HG03064 (cell line): Measurements from ENCODE around the gene PLB1.
"Not testable (repeated sequence)": the region's sequence is repeated elsewhere in the genome, so short reads cannot be mapped to it uniquely, and the experiment has no call there.

Experiments
- ATAC-seq: cut with Tn5 transposase; IDR thresholded peaks from one replicate; pipeline ENCODE4 v1.9.1; 2021; ENCODE audit warnings: low read depth; ENCODE audit not compliant: unreplicated experiment

PLB1 gene

DNA sequence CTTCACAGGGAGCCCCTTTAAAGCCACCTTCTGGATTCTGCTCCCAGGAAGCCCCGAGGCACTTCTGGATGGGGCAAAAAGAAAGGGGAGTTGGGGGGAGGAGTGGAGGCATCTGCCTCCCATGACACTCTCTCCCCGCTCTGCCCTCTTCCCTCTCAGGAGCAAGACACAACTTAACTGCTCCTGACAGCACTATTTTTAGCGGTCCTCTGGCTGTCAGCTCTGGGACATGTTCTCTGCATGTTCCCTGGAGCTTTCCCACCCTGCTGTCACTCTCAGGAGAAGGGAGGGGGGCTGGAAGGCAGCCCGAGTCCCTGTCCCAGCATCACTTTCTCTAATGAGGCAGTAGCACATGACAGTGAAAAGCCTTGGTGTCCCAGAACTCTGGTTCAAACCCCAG, 32.3 kb downstream of the PLB1 start:
- ATAC-seq, result no peak

DNA sequence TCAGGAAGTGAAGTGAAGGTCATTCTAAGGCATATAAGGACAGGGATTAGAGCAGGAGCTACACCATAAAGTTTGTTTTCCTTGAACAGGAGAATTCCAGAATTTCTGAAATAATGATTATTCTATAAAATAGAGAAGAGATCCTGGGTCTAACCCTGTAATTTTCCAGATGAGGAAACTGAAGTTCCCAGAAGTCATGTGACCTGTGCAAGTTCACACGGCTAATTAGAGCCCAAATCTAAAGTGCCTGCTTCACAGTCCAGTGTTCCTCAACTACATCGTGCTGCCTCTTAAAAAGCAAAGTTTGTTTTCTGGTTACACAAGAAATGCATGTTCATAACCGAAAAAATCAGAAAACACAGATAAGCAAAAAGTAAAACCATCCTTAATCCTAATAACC, 34.9 kb downstream of the PLB1 start:
- ATAC-seq, result no peak

DNA sequence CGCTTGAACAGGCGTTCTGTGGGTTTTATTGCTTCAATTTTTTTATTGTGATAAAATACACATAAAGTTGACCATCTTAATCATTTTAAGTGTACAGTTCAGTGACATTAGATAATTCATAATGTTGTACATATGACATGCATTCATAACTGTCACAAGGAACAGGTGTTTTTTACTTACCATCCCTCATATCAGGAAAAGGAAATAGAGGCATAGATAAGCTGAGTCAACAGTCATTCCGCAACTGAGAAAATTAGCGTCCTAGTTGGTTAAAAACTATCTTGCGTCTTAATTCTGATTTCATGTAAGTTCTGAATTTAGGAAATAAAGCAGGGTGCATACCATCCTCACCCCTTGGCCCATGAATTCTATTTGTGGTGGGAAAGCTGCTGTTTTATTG, 36.5 kb downstream of the PLB1 start:
- ATAC-seq, result no peak

DNA sequence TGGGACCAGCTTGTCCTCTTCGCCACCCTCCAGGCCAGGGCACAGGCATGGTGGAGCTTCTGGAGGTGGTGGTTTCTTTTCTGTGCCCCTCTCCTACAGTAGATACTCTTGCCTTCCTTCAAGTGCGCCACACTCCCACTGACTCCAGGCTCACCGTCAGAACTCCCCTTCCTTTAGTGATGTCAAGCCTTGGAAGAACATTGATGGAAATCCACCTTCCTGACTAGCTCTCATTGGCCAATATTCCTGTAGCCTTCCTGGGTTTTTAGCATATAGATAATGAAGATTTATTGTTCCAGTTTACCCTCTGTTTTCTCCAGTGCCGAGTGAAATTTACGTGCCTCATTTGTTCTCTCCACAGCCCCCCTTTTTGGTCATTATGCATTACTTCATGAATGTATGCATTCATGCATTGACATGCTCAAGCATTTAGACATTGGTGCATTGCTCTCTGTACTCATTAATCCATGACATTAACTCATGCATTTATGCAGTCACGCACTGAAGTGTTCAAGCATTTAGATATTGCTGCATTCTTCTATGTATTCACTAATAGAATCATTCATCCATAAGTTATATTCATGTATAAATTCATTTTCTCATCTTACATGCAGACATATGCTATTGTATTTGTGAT, 37.3 kb downstream of the PLB1 start:
- ATAC-seq, result no peak

DNA sequence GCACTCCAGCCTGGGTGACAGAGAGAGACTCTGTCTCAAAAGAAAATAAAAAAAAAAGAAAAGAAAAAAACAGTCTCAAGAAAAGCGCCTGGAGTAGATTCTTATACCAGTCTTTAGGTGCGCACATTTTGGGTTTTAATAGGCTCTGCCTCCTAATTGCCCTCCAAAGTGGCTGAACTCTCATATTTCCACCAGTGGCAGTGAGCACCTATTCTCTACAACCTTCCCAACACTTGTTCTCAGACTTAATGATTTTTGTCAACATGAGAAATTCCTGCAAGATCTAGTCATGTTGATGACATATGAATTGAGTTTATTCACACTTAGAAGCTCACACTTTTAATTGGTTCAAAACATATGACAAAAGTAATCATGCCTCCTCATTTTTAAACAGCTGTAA, 39.0 kb downstream of the PLB1 start:
- no peak for ATAC-seq

DNA sequence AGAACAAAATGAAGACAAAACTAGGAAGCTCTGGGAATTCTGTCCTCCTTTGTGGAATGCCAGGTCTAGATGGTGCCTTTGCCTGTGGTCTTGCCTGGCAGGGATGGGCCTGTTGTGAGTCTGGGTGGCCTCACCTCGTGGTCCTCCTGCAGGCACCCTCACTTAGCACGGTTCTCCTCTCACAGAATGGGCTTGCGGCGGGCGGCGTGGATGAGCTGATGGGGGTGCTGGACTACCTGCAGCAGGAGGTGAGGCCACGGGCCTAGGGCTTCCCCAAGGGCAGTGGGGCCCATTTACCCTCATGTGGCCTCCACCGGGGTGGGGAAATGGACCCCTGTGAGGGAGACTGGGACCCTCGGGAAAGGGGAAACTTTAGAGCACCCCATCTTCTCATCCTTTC, 42.3 kb downstream of the PLB1 start:
- no peak for ATAC-seq

DNA sequence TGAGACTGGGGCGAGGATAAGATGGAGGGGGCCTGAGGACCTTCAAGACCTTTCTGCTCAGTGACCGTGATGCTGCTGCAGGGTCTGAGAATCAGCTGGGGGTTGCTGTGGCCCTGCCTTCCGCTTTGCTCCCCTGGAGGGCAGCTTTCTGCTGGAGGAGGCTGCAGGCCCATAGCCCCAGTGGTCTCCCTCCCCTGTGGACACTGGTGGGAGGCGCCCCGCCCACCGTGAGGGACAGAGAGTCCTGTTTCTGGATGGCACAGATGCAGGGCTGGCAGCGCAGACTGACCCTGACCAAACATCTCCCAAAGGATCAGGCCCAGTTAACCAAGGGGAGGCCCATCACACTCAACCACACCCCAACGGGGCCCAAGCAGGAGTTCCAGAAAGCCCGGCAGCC, 42.8 kb downstream of the PLB1 start:
- no peak for ATAC-seq

DNA sequence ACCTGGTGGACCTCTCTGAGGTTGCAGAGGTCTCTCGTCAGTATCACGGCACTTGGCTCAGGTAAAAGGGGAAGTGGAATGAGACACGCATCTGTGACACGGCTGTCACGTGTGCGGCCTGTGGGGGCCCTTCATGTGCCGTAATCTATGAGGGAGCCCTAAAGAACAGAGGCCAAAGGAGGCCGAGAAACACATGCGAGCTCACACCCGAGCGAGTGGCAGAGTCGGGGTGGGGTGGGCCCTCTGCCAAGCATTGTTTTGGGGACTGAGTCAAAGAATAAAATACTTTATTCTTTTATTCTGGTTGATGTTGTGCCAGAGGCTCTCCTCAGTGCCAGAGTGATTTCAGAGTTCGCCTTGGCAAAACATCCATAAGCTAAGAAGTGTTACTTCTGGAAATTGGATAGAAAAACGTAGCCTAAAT, 43.3 kb downstream of the PLB1 start:
- ATAC-seq, result no peak

DNA sequence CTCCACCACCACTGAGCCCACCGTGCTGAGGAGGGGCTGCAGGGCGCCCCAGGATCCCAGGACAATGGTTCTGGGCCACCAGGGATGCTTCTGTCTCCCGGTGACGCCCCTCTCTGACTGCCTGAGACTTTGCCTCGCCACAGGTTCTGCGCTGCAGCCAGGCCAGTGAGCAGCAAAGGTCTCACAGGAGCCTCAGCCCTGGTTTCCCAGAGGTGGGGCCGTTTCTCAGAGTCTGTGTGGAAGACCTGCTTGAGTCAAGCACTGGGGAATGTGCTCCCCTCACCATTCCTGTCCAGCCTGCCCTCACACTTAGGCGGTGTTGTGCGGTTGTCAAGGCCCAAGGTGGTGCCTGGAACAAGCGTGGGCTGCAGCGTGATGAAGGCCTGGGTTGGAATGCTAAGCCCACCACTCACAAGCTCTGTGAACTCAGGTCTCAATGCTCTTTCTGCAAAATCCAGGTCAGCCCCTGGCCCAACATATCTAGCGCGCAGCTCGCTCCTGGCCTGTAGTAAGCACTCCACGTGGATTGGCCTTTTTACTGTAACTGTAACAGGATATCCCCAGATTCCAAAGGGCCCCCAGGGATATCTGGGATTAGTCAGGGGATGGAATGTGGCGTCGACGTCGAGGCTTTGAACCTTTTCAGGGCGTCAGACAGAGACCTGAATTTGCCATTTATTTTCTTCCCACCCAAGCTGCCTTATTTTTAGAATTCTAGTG, 47.6 kb downstream of the PLB1 start:
- ATAC-seq, result no peak

DNA sequence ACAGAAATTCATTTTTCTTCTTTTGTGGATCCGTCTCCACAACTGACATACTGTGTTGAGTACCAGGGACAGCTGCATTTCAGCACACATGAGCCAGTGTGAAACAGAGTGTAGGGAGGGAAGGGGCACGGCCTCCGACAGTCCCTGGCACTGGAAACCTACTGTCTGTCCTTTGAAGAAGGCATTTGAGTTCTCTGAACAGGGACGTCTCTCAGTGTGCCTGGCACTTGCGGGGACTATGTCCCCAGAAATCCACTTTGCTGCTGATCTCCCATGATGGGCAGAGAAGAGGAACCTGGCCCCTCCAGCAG, 48.1 kb downstream of the PLB1 start:
- no peak for ATAC-seq

DNA sequence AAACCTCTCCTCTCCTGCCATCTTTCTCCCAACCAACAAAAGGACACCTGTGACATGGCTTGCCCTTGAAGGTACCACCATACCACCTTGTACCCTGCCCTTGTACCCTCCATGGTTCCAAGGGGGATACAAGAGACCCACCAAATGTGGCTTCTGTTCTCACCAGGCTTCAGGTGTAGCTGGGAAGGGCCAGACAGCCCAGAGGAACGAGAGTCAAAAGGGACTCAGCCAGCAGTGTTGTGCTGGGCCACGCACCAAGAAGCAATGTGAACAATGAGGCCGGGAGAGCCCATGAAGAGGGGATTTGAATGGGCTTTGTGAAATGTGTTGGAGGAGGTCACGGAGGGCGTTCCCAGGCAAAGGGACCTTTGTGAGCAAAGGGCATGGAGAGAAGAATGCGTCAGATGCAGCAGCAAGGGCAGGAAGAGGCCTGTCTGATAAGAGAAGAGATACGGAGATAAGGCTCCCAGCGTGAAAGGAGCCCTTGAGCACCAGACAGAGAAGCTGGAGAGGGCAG, 48.6 kb downstream of the PLB1 start:
- ATAC-seq, result no peak

DNA sequence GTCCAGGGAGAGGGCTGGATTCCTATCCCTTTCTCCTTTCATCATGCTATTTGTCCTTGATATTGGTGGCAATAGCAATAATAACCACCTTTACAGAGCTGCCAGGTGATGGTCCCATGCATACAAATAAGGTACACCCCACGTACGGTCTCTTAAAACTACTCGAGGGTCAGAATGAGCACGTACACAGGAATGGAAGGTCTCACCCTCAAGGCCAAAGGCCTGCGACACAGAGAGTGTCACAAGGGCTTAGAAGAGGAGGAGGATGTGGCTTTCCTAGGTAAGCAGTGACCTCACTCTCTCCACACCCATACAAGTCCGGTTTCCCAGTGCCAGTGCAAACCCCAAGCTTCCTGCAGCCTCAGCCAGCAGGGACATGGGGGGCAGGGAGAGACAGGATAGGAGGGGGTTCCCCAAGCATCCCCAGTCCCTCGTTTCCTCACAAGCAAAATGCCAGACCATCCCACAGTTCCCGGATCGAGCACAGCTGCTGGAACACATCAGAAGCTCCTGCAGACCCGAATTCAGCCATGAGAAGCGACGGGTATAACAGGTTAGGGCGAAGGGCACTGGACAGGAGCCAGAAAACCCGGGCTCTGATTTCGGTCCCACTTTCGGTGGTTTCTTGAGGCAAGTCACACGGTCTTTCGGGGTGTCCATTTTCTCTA, 49.2 kb downstream of the PLB1 start:
- ATAC-seq, result no peak

DNA sequence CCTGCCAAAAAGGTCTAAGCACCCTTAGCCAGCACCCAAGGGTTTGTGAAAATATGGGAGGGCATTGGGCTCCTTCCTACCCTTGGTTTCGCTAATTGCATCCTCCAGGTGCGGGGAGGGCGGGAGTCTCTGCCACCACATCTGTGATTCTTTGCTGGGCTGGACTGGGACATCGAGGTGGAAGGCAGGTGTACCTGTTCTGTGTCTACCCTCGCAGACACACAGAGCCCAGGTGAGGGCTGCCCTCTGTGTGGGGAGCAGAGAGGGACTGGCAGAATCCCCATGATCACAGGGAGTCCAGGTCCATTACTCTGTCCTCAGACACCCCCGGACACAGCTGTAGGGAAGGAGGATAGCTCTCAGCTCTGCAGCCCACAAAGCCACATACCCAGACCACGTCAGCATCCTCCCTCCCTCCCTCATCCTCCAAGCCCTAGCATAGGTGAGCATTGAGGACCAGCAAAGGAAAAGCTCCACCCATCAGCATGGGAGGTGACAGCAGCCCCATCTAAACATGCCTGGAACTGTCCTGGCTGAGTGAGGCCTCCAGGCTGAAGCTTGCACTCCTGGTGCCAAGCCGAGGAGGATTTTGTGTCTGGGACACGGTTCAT, 49.8 kb downstream of the PLB1 start:
- no peak for ATAC-seq

DNA sequence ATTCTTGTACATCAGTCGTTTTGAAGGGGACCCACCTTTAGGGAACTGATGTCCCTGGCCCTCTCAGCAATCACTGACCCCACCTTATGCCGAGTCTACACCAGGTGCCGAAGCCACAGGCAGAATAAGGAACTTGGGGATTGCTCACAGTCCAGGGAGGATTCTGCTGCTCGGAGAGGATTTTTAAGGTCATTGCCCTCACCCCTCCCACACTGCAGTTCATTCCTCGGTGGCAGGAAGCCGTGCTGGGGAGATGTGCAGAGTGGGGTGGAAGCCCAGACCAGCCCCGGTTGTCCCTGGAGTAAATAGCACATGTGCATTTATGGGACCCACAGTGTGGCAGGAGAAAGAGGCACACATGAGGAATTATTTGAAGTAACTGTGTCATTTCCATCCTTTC, 50.4 kb downstream of the PLB1 start:
- no peak for ATAC-seq

DNA sequence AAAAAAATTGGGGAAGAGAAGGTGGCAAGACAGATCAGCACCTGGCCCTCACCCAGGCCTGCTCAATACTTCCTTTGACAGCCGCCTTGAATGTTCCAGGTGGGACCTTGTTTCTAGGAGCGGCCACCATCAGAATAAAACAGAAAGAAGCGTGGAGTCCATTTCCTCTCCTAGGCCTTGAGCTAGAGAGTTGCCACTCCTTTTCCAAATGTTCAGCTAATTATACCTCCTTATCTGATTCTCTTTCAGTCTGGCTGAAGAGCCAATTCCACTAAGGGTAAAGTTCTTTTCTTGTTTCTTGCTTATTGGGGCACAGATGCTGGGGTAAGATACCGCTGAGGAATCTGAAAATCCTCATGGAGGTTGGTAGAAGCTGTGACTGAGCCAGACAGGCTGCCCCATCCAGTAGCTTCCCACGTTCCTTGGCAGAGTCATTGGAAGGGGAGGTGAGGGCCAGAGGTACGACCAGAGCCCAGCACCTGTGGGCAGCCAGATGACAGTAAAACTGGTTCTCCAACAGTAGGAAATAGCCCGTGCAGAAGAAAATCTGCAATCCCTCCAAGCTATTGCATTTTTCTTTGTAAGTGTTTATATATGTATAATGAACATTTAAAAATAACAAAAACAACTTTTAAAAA, 51.5 kb downstream of the PLB1 start:
- no peak for ATAC-seq

DNA sequence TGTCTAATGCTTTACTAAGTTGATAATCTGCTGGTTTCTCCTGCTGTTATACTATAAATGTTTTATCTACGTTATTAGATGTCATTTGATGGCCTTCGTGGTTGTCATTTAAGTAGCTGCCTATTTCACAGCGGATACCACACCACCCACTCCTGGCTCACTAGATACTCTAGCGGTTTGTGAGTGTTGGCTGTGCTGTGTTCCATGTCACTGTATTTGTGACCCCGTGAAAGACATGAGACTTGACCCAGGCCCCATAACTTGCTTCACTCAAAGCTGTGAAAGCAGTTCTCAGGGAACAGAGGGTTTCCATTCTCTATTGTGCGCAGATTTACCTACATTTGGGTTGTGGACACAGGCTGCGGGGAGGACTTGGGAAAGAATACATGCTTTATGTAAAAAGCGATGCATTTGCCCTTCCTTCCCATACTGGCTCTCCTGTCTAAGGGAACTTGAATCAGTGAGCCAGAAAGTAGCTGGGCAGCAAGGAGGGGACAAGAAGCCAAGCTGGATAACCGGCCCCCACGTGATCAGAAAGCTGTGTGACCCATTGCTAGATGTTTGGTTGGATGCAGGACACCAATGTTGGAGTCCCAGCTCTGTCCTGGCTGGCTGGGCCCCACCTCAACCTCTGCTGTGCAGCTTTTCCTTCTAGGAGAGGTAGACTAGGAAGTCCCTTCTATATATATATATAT, 52.2 kb downstream of the PLB1 start:
- no peak for ATAC-seq

DNA sequence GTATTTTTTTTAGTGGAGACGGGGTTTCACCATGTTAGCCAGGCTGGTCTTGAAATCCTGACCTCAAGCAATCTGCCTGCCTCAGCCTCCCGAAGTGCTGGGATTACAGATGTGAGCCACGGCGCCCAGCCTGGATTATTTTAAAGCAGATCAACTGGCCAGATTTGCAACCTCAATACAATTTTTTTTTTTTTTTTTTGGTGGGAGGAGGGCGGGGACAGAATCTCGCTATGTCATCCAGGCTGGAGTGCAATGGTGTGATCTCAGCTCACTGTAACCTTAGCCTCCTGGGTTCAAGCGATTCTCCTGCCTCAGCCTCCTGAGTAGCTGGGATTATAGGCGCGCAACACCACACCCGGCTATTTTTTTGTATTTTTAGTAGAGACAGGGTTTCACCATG, 54.5 kb downstream of the PLB1 start:
- ATAC-seq, result not testable (repeated sequence)

DNA sequence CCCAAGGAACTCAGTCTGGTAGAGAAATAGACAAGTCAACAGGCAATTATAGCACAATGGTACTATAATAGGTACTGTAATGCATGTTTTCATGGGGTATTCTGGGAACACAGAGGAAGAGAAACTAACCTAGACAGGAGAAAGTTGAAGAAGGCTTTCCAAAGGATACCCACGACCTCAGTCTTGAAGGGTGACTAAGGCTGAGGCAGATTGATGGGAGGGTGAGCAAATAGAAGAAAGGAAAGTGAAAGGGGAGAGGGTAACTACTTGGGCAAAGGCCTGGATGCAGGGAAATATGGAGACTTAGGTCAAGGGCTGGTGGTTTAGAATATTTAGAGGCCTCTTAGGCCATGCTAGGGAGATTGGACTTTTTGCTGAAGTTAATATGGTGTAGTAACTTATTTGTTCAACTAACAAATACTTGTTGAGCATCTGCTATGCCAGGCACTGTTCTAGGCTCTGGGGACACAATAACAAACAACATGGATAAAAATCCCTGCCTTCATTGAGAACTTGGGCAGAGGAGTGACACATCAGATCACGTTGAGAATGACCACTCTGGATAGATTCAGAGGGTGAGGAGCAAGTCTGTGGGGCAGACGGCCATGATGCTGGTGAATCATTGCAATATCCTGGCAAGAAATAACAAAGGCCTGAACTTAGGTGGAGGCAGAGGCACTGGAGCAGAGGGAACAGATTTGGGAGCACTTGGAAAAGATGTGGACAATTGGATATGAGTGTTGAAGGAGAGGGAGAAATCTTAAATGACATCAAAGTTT, 56.4 kb downstream of the PLB1 start:
- ATAC-seq, result no peak

DNA sequence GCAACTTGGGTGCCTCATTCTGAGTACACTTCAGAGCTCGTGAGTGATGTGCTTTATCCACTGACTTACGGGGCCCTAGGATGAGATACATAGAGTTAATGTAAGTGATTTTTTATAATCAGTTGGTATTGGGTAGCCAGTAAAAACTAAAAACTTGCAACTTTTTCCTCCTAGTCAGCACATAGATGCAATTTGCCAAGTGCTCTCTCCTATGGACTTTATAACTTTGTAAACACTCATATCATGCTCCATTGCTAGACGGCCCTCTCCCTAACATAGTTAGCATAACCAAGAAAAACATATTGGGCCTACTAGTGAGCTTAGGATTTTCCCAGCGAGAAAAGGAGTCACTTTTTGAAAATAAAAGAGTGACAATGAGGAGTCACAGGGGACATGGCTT, 60.4 kb downstream of the PLB1 start:
- no peak for ATAC-seq
